Brain microvascular endothelial cell (primary cell): ENCODE results near the gene MEGF11.

ENCODE experiments used
- DNase-seq: peaks from one replicate; pipeline ENCODE4 v3.0.0-alpha.2; 2020
- H3K27ac ChIP-seq: fragments of 250-450 bp; sonication (Bioruptor Pico); 2 replicates; pipeline ENCODE4 v1.5.1; 2020; ENCODE audit warnings: mild to moderate bottlenecking, moderate library complexity
- H3K27me3 ChIP-seq: fragments of 250-450 bp; sonication (Bioruptor Pico); replicated peaks from 2 replicates; pipeline ENCODE4 v1.5.1; 2020; ENCODE audit warnings: mild to moderate bottlenecking
- H3K36me3 ChIP-seq: fragments of 250-450 bp; sonication (Bioruptor Pico); replicated peaks from 2 replicates; pipeline ENCODE4 v1.5.1; 2020; ENCODE audit warnings: mild to moderate bottlenecking
- H3K4me3 ChIP-seq: 2 replicates; pipeline ENCODE4 v1.5.1; 2011; ENCODE audit warnings: low read depth, mild to moderate bottlenecking, control low read depth, low read length, moderate library complexity
- CTCF ChIP-seq: IDR thresholded peaks from 2 replicates; pipeline ENCODE4 v1.5.1; 2011; ENCODE audit warnings: low read depth, mild to moderate bottlenecking, moderate library complexity, low read length, control low read depth, inconsistent platforms; ENCODE audit errors: missing control alignments
- in situ Hi-C: cut with HindIII; loops from 2 replicates; pipeline ENCODE4 v1.10.0; 2017; ENCODE audit warnings: low sequenced_read_pairs, low pct_ligation_motif_present

Gene MEGF11

GRCh38 chr15:66076591-66077319, 176.8 kb downstream of the MEGF11 start:
- H3K27me3 ChIP-seq, result peaks cover 9% of the 10 kb centered on the region
- H3K27ac ChIP-seq, result no peak overlapping the region
- H3K4me3 ChIP-seq, result no peak overlapping the region
- DNase-seq, result no peak
- in situ Hi-C loops, result no loop called here
- no peaks in the 10 kb centered on the region for H3K36me3 ChIP-seq
- TF ChIP-seq CTCF, result no peak

GRCh38 chr15:66075947-66076346, 177.6 kb downstream of the MEGF11 start:
- TF ChIP-seq CTCF, result no peak
- no peak for DNase-seq
- H3K36me3 ChIP-seq, result no peaks in the 10 kb centered on the region
- in situ Hi-C loops, result no loop called here
- H3K27ac ChIP-seq, result no peak overlapping the region
- H3K4me3 ChIP-seq, result no peak overlapping the region
- H3K27me3 ChIP-seq, result peaks cover 11% of the 10 kb centered on the region

GRCh38 chr15:66072616-66073361, 180.8 kb downstream of the MEGF11 start:
- in situ Hi-C loops, result no loop called here
- no peak for DNase-seq
- no peak overlapping the region for H3K27ac ChIP-seq

GRCh38 chr15:66071921-66072295, 181.6 kb downstream of the MEGF11 start:
- H3K36me3 ChIP-seq, result no peaks in the 10 kb centered on the region
- no peak overlapping the region for H3K27ac ChIP-seq
- no peak for TF ChIP-seq CTCF
- peaks cover 4% of the 10 kb centered on the region for H3K27me3 ChIP-seq
- in situ Hi-C loops, result no loop called here
- no peak for DNase-seq
- H3K4me3 ChIP-seq, result no peak overlapping the region

More at GRCh38 chr15:66072616-66073361, 180.8 kb downstream of the MEGF11 start:
- Histone ChIP-seq H3K4me3 (no peak overlapping the region), H3K36me3 (no peaks in the 10 kb centered on the region), H3K27me3 (peaks cover 7% of the 10 kb centered on the region)
- TF ChIP-seq CTCF, result no peak

- Histone ChIP-seq H3K4me3 (no peak overlapping the region), H3K36me3 (no peaks in the 10 kb centered on the region), H3K27me3 (peaks cover 4% of the 10 kb centered on the region), H3K27ac (no peak overlapping the region)
- in situ Hi-C loops, result no loop called here
- DNase-seq, result no peak
- TF ChIP-seq CTCF, result no peak
Measured at GRCh38 chr15:66071160-66071920, 182.2 kb downstream of the MEGF11 start.
